Endodermal cell (in vitro differentiated cells): ENCODE results near the gene FBXW4. TPM values are rescaled to one million over a fixed set of nuclear protein-coding genes. Genes with fewer than 3 reads are reported as not detected.

Source experiments
- DNase-seq: peaks from one replicate; pipeline ENCODE4 v3.0.0-alpha.2; 2017
- H3K27ac ChIP-seq: 2 replicates; pipeline ENCODE4 v1.5.1; 2013; ENCODE audit warnings: mild to moderate bottlenecking, low read depth, low read length, moderate library complexity
- H3K27me3 ChIP-seq: 2 replicates; pipeline ENCODE4 v1.6.1; 2013; ENCODE audit warnings: mild to moderate bottlenecking, low read length, moderate library complexity; ENCODE audit not compliant: insufficient read depth, control insufficient read depth, poor library complexity, severe bottlenecking
- H3K36me3 ChIP-seq: 2 replicates; pipeline ENCODE4 v1.7.0; 2013; ENCODE audit warnings: mild to moderate bottlenecking, low read length, moderate library complexity; ENCODE audit not compliant: control insufficient read depth, insufficient read depth
- H3K4me1 ChIP-seq: one replicate; pipeline ENCODE4 v1.7.0; 2013; ENCODE audit warnings: low read length; ENCODE audit not compliant: control insufficient read depth, insufficient read depth
- H3K4me3 ChIP-seq: 2 replicates; pipeline ENCODE4 v1.5.1; 2013; ENCODE audit warnings: mild to moderate bottlenecking, low read length, moderate library complexity
- H3K9ac ChIP-seq: 2 replicates; pipeline ENCODE4 v1.6.1; 2013; ENCODE audit warnings: mild to moderate bottlenecking, low read length, moderate library complexity; ENCODE audit not compliant: poor library complexity, severe bottlenecking; ENCODE audit errors: extremely low read depth
- H3K9me3 ChIP-seq: 2 replicates; pipeline ENCODE4 v1.6.1; 2013; ENCODE audit warnings: mild to moderate bottlenecking, low read length, moderate library complexity; ENCODE audit not compliant: control insufficient read depth
- H3K27ac Mint-ChIP-seq: 2 replicates; pipeline ENCODE4 v1.8.0; 2020; ENCODE audit warnings: mixed read lengths
- H3K27me3 Mint-ChIP-seq: 2 replicates; pipeline ENCODE4 v1.8.0; 2021; ENCODE audit warnings: mild to moderate bottlenecking, mixed read lengths; ENCODE audit not compliant: insufficient read depth
- H3K36me3 Mint-ChIP-seq: 2 replicates; pipeline ENCODE4 v1.8.0; 2020; ENCODE audit warnings: low read depth, mixed read lengths
- H3K4me1 Mint-ChIP-seq: 2 replicates; pipeline ENCODE4 v1.8.0; 2020; ENCODE audit warnings: mixed read lengths
- H3K4me3 Mint-ChIP-seq: 2 replicates; pipeline ENCODE4 v1.8.0; 2020; ENCODE audit warnings: mild to moderate bottlenecking, moderate library complexity, mixed read lengths
- H3K9me3 Mint-ChIP-seq: 2 replicates; pipeline ENCODE4 v1.8.0; 2020; ENCODE audit warnings: mild to moderate bottlenecking, mixed read lengths
- CTCF ChIP-seq: fragments of 200-600 bp; sonication (generic); conservative IDR thresholded peaks from 2 replicates; pipeline ENCODE4 v1.5.0; 2021; ENCODE audit warnings: antibody characterized with exemption, mild to moderate bottlenecking
- WGBS, 2 experiments: methylation state at CpG; one replicate each; pipeline versions ENCODE4 v1.1.5 to v1.1.7; 2013; ENCODE audit warnings: missing lambda C conversion rate in 2 of 2, mixed read lengths in 1 of 2; ENCODE audit not compliant: insufficient coverage in 1 of 2, insufficient read length in 1 of 2; 5-methylcytosine and 5-hydroxymethylcytosine counted together
- total RNA-seq, 2 donors: library from RNA; stranded (reverse); fragmentation: NEBNext Ultra II Directional in 1 of 2; extraction: Animal tissue kit (Norgen Biotek cat#: 25700) in 1 of 2; gene quantifications; 2 replicates in 1 of 2; 3 replicates in 1 of 2; pipeline ENCODE4 v1.2.1, GENCODE V29; 2021

FBXW4 gene
- total RNA-seq, 2 donors from 2014 or later: 63.8 to 70.9 TPM

DNA sequence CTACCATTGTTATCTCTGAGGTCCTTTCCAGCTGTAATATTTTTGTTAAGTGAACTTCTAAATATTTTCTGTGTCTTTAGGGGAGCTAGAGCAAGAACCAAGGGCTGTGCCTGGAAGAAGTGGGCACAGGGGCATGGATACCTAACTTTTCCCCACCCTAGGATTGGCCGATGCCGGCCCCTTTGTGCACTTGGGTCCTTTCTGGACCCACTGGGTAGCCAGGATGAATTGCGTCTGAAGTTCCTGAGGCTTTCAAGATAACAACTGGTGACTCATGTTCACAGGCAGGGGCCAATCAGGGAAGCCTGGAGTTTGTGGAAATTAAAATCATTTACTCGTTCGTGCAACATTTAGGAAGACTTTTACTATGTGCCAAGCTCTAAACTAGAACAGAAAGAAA lies 106.1 kb downstream of the FBXW4 start:
- Histone ChIP-seq H3K36me3 (peaks cover 25% of the 10 kb centered on the region), H3K4me3 (peak overlapping the region; percentile 90), H3K4me1 (no peaks in the 10 kb centered on the region), H3K9me3 (no peaks in the 10 kb centered on the region), H3K27ac (no peak overlapping the region), H3K27me3 (no peaks in the 10 kb centered on the region), H3K9ac (peak overlapping the region; percentile 38)
- peak overlapping the region; percentile 92 for H3K4me3 Mint-ChIP-seq
- peaks cover 18% of the 10 kb centered on the region for H3K4me1 Mint-ChIP-seq
- DNase-seq: no peak
- peaks cover 16% of the 10 kb centered on the region for H3K36me3 Mint-ChIP-seq
- H3K27me3 Mint-ChIP-seq: no peaks in the 10 kb centered on the region
- WGBS, 2 experiments: 54 to 64% methylated on average over 4 to 5 of the region's 5 CpGs
- H3K9me3 Mint-ChIP-seq: no peaks in the 10 kb centered on the region
- TF ChIP-seq CTCF: no peak
- no peak overlapping the region for H3K27ac Mint-ChIP-seq

DNA sequence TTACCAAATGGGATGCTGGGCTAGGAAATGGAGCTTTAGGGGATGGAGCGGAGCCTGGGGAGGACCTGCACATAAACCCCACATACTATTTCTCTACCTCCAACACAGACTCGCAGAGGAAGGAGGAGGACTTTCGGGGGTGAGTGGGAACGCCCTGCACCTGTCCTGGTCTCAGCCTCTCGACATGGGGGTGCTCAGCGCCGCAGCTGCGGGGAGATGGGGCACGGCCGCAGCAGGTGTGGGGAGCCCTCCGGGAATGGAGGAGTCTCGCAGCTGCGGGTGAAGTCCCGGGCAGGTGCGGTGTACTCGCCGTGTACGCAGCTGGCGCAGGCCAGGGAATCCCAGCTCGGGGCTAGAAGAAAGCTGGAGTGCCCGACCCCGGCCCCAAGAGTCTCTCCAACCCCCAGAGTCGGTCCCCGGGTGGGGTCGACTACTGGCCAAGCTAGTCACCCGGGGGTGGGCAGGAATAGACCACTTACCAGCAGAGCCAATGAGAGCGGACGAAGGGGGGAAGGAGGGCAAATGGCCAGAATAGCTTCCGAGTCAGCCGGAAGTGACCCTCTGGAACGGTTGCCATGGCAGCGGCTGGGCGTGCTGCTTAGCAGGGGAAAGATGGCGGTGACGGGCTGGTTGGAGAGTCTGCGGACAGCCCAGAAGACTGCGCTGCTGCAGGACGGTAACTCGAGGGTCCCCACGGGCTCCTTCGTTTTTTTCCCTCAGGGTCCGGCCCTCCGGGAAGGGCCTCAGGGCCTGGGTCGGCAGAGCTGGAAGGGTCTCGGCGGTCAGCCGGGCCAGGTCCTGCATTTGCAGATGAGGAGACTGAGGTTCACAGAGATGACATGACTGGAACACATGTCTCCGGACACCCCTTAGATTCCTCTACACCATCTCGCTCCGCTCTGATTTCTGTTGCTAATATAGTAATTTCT lies 107.0 kb downstream of the FBXW4 start, which contains the start of the genes DPCD and POLL:
TSS of gene DPCD (plus strand) at position 597 of the 929 bp plus-strand sequence. CDS start at position 613, 16 bp downstream.
TSS of gene POLL (minus strand) at position 533 of the 929 bp plus-strand sequence. CDS start 897 bp downstream, outside the sequence.
- H3K9me3 ChIP-seq: no peaks in the 10 kb centered on the region
- DNase-seq: peak; percentile 98
- peak within 1 kb of the TSS; percentile 90 for H3K4me3 ChIP-seq
- H3K27me3 Mint-ChIP-seq: no peaks in the 10 kb centered on the region
- H3K4me3 Mint-ChIP-seq: peak within 1 kb of the TSS; percentile 92
- no peaks in the 10 kb centered on the region for H3K4me1 ChIP-seq
- H3K27ac Mint-ChIP-seq: peak within 1 kb of the TSS; percentile 85
- H3K27me3 ChIP-seq: no peaks in the 10 kb centered on the region
- TF ChIP-seq CTCF: no peak
- H3K9me3 Mint-ChIP-seq: no peaks in the 10 kb centered on the region
- peak within 1 kb of the TSS; percentile 57 for H3K9ac ChIP-seq
- 0% methylated on average over 27 to 49 of the region's 50 CpGs for WGBS, 2 experiments
- no peak within 1 kb of the TSS for H3K27ac ChIP-seq
- peaks cover 18% of the 10 kb centered on the region for H3K4me1 Mint-ChIP-seq
- H3K36me3 Mint-ChIP-seq: peaks cover 23% of the 10 kb centered on the region
- peaks cover 34% of the 10 kb centered on the region for H3K36me3 ChIP-seq

GRCh38 chr10:101585841-101586240 lies 109.1 kb downstream of the FBXW4 start:
- no peaks in the 10 kb centered on the region for H3K27me3 ChIP-seq
- Mint-ChIP-seq H3K27ac (no peak overlapping the region), H3K36me3 (peaks cover 39% of the 10 kb centered on the region), H3K4me1 (peaks cover 21% of the 10 kb centered on the region), H3K4me3 (peak overlapping the region; percentile 92), H3K9me3 (no peaks in the 10 kb centered on the region), H3K27me3 (no peaks in the 10 kb centered on the region)
- no peak overlapping the region for H3K9ac ChIP-seq
- peaks cover 50% of the 10 kb centered on the region for H3K36me3 ChIP-seq
- no peaks in the 10 kb centered on the region for H3K9me3 ChIP-seq
- H3K4me3 ChIP-seq: peak overlapping the region; percentile 90
- no peaks in the 10 kb centered on the region for H3K4me1 ChIP-seq
- WGBS, 2 experiments: 96 to 98% methylated on average over 9 of the region's 9 CpGs
- no peak for TF ChIP-seq CTCF
- H3K27ac ChIP-seq: no peak overlapping the region
- no peak for DNase-seq
